Mesendoderm (in vitro differentiated cells): Measurements from ENCODE around the gene SLFN13.
A peak's percentile ranks its signal among the peaks of the same experiment; 100 is the strongest.
"Not testable (repeated sequence)": the region's sequence is repeated elsewhere in the genome, so short reads cannot be mapped to it uniquely, and the experiment has no call there.

Experiments used
- DNase-seq: peaks from one replicate; pipeline ENCODE4 v3.0.0; 2013
- H2AK5ac ChIP-seq: 2 replicates; pipeline ENCODE4 v1.6.1; 2013; ENCODE audit warnings: low read length, inconsistent platforms
- H2BK120ac ChIP-seq: 2 replicates; pipeline ENCODE4 v1.6.1; 2013; ENCODE audit warnings: low read depth, mild to moderate bottlenecking, low read length, moderate library complexity, mixed read lengths
- H2BK15ac ChIP-seq: replicated peaks from 2 replicates; pipeline ENCODE4 v1.6.1; 2013; ENCODE audit warnings: low read depth, mild to moderate bottlenecking, moderate library complexity
- H2BK5ac ChIP-seq: 2 replicates; pipeline ENCODE4 v1.6.1; 2013; ENCODE audit warnings: low read length, inconsistent platforms
- H3K18ac ChIP-seq: 2 replicates; pipeline ENCODE4 v1.6.1; 2013; ENCODE audit warnings: mild to moderate bottlenecking, low read length, mixed read lengths
- H3K23ac ChIP-seq: one replicate; pipeline ENCODE4 v1.6.1; 2013; ENCODE audit warnings: low read length
- H3K27ac ChIP-seq: 2 replicates; pipeline ENCODE4 v1.5.1; 2013; ENCODE audit warnings: low read depth, mild to moderate bottlenecking, inconsistent platforms, low read length, moderate library complexity
- H3K27me3 ChIP-seq: 2 replicates; pipeline ENCODE4 v1.6.1; 2013; ENCODE audit warnings: low read length, control low read depth, mild to moderate bottlenecking, inconsistent platforms; ENCODE audit not compliant: insufficient read depth, poor library complexity
- H3K36me3 ChIP-seq: 2 replicates; pipeline ENCODE4 v1.6.1; 2013; ENCODE audit warnings: low read length, inconsistent platforms; ENCODE audit not compliant: control insufficient read depth, insufficient read depth
- H3K4ac ChIP-seq: one replicate; pipeline ENCODE4 v1.6.1; 2013; ENCODE audit warnings: low read depth, mild to moderate bottlenecking, low read length, moderate library complexity
- H3K4me1 ChIP-seq: 2 replicates; pipeline ENCODE4 v1.6.1; 2013; ENCODE audit warnings: low read depth, low read length, inconsistent platforms; ENCODE audit not compliant: control insufficient read depth
- H3K4me2 ChIP-seq: 2 replicates; pipeline ENCODE4 v1.6.1; 2013; ENCODE audit warnings: low read length
- H3K4me3 ChIP-seq: 2 replicates; pipeline ENCODE4 v1.5.1; 2013; ENCODE audit warnings: mild to moderate bottlenecking, low read length
- H3K56ac ChIP-seq: one replicate; pipeline ENCODE4 v1.6.1; 2013; ENCODE audit warnings: low read length
- H3K79me1 ChIP-seq: 2 replicates; pipeline ENCODE4 v1.6.1; 2013; ENCODE audit warnings: low read length, inconsistent platforms
- H3K79me2 ChIP-seq: 2 replicates; pipeline ENCODE4 v1.6.1; 2013; ENCODE audit warnings: mild to moderate bottlenecking, low read length; ENCODE audit not compliant: control insufficient read depth, insufficient read depth
- H3K9ac ChIP-seq: 2 replicates; pipeline ENCODE4 v1.6.1; 2013; ENCODE audit warnings: low read length, inconsistent platforms
- H4K5ac ChIP-seq: one replicate; pipeline ENCODE4 v1.6.1; 2013; ENCODE audit warnings: low read length
- H4K8ac ChIP-seq: one replicate; pipeline ENCODE4 v1.6.1; 2013; ENCODE audit warnings: low read depth, mild to moderate bottlenecking, control low read depth, low read length, moderate library complexity
- WGBS: extraction: QIAGEN DNeasy Blood & Tissue Kit; methylation state at CpG from one replicate; pipeline ENCODE4 v1.1.7; 2013; ENCODE audit warnings: low lambda C conversion rate, missing lambda C conversion rate; ENCODE audit not compliant: insufficient coverage; ENCODE audit errors: extremely low coverage; 5-methylcytosine and 5-hydroxymethylcytosine counted together

The SLFN13 gene

DNA sequence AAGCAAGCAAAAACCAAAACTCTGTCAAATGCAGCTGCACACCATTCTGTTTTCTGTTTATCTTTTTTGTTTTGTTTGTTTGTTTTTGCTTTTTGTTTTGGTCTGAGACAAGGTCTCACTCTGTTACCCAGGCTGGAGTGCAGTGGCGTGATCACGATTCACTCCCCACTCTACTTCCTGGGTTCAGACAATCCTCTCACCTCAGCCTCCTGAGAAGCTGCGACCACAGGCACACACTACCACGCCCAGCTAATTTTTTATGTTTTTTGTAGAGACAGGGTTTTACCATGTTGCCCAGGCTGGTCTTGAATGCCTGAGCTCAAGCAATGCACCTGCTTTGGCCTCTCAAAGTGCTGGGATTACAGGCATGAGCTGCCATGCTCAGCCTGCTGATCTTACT lies 19.3 kb upstream of the SLFN13 start:
- Histone ChIP-seq H3K4me3 (no peak overlapping the region), H3K27me3 (no peaks in the 10 kb centered on the region), H3K56ac (no peak overlapping the region), H3K18ac (no peak overlapping the region), H3K79me2 (no peaks in the 10 kb centered on the region), H2BK15ac (no peak overlapping the region), H3K36me3 (no peaks in the 10 kb centered on the region), H2BK120ac (no peak overlapping the region), H2BK5ac (no peak overlapping the region), H3K27ac (no peak overlapping the region), H4K5ac (no peak overlapping the region), H3K79me1 (no peaks in the 10 kb centered on the region), H3K4ac (no peak overlapping the region), H3K4me1 (no peaks in the 10 kb centered on the region), H3K23ac (no peak overlapping the region), H3K4me2 (no peak overlapping the region), H3K9ac (no peak overlapping the region), H4K8ac (no peak overlapping the region), H2AK5ac (no peak overlapping the region)
- no CpG with 5 or more reads among the region's 4 CpGs for WGBS
- no peak for DNase-seq

DNA sequence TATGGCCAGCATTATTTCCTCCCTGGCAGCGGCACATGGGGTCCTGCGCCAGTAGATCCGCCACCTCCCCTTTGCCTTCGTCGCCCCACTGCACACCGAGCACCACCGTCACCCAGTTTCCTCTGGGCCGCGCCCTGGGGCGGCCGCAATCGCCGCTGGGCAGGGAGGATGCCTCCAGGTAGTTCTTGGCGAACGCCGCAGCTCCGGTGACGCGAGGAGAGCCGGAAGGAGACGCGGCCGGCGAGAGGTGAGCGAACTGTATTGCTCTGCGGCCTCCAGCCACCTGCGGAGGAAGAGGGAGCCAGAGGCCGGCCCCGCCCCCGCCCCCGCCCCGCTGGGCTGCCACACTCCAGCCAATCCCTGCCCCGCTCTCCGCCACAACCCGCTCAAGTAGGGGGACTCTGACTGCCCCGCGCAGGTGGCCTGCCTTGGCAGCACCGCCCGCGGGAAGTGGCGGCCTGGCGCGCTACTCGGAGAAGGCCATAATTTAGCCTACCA lies 11.8 kb upstream of the SLFN13 start:
- Histone ChIP-seq H2BK120ac (no peak overlapping the region), H3K23ac (no peak overlapping the region), H3K18ac (no peak overlapping the region), H3K4me1 (no peaks in the 10 kb centered on the region), H3K4me2 (peak overlapping the region; percentile 68), H3K79me2 (no peaks in the 10 kb centered on the region), H2AK5ac (no peak overlapping the region), H3K4me3 (no peak overlapping the region), H3K4ac (no peak overlapping the region), H4K5ac (no peak overlapping the region), H3K27ac (no peak overlapping the region), H3K27me3 (peaks cover 10% of the 10 kb centered on the region), H2BK5ac (no peak overlapping the region), H3K36me3 (no peaks in the 10 kb centered on the region), H3K79me1 (no peaks in the 10 kb centered on the region), H2BK15ac (no peak overlapping the region), H4K8ac (no peak overlapping the region), H3K9ac (peak overlapping the region; percentile 58), H3K56ac (peak overlapping the region; percentile 70)
- no CpG with 5 or more reads among the region's 44 CpGs for WGBS
- peak; percentile 87 for DNase-seq

DNA sequence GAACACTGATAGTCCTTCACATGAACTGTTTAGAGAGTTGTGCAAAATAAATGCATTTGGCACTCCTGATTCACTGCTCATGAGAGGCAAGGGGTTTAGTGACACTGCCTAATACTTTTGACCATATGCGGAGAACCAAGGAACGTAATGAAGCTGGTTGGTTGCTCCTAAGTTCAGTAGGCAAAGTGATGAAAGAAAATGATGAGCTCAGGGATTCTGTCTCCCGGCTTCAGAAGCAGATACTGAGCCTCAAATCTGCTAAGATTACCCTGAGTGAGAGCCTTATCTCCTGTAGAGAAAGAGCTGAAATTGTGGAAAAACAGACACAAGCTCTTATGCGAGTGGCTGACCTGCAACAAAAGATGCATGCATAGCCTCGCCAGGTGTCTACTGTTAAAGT lies 5.5 kb upstream of the SLFN13 start:
- not testable (repeated sequence) for H3K79me2 ChIP-seq, H4K8ac ChIP-seq, H2BK15ac ChIP-seq, H3K18ac ChIP-seq, H3K23ac ChIP-seq, H3K79me1 ChIP-seq, H3K4me1 ChIP-seq, H4K5ac ChIP-seq, H3K56ac ChIP-seq, H2BK120ac ChIP-seq, H3K4me2 ChIP-seq, H3K27ac ChIP-seq, H3K4me3 ChIP-seq, H3K4ac ChIP-seq, H3K27me3 ChIP-seq, H3K9ac ChIP-seq, H3K36me3 ChIP-seq, H2BK5ac ChIP-seq, DNase-seq, H2AK5ac ChIP-seq
- WGBS: no CpG with 5 or more reads among the region's 5 CpGs

DNA sequence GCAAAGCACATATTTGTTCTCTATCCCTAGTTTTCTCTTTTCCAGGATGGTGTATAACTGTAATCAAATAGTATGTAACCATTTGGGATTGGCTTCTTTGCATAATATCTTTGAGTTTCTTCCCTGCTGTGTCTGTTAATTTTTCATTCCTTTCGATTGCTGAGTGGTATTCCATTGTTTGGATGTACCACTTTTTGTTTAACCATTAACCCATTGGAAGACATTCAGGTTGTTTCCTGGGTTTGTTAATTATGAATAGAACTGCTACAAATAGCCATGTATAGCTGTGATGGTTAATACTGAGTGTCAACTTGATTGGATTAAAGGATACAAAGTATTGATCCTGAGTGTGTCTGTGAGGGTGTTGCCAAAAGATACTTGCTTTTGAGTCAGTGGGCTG lies 4.6 kb upstream of the SLFN13 start:
- Histone ChIP-seq H3K27me3 (peaks cover 7% of the 10 kb centered on the region), H4K5ac (no peak overlapping the region)
- WGBS: no CpG with 5 or more reads among the region's 1 CpG

DNA sequence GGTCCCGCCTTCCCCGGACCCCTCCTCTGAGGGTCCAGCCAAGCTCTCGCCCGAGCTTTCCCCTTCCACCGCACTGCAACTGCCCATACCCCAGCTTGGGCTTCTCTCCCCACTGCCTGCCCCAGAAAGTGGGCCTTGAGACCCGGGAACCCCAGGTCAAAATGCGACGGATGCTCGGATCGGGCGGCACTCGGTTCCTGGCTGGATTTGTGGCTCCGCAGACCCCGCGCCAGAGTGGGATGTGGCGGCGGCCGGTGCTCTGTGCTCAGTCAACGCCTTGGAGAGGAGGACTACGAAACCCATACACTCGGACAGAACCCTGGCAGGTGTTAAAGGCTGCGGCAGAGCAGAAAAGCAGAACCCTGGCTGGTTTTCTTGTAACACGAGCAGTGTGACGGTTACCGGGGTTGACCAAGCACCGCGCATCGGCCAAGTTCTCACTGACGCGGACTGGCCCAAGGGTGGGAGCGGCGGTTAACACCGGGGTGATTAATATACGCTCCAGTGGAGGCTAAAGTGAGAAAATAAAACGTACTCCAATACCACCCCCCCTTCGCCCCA lies 885 bp upstream of the SLFN13 start:
- Histone ChIP-seq H2BK5ac (no peak overlapping the region), H3K56ac (peak overlapping the region; percentile 82), H3K9ac (peak overlapping the region; percentile 63), H3K4me2 (peak overlapping the region; percentile 80), H2BK15ac (no peak overlapping the region), H3K4me1 (no peaks in the 10 kb centered on the region), H3K36me3 (no peaks in the 10 kb centered on the region), H3K27me3 (peaks cover 7% of the 10 kb centered on the region), H3K23ac (no peak overlapping the region), H3K18ac (no peak overlapping the region), H2AK5ac (no peak overlapping the region), H3K79me1 (no peaks in the 10 kb centered on the region), H3K4ac (no peak overlapping the region), H3K27ac (no peak overlapping the region), H3K4me3 (no peak overlapping the region), H3K79me2 (no peaks in the 10 kb centered on the region), H4K5ac (no peak overlapping the region), H4K8ac (no peak overlapping the region), H2BK120ac (no peak overlapping the region)
- no CpG with 5 or more reads among the region's 36 CpGs for WGBS
- DNase-seq: peak; percentile 42

More for the DNA sequence above, 4.6 kb upstream of the SLFN13 start:
- no peaks in the 10 kb centered on the region for H3K36me3 ChIP-seq
- H3K23ac ChIP-seq: no peak overlapping the region
- H3K56ac ChIP-seq: no peak overlapping the region
- no peak overlapping the region for H2BK5ac ChIP-seq
- no peak overlapping the region for H3K4me2 ChIP-seq
- no peak overlapping the region for H3K9ac ChIP-seq
- H3K4me1 ChIP-seq: no peaks in the 10 kb centered on the region
- no peaks in the 10 kb centered on the region for H3K79me1 ChIP-seq
- H3K4me3 ChIP-seq: no peak overlapping the region
- H2AK5ac ChIP-seq: no peak overlapping the region
- no peak overlapping the region for H4K8ac ChIP-seq
- H3K79me2 ChIP-seq: no peaks in the 10 kb centered on the region
- no peak overlapping the region for H3K27ac ChIP-seq
- H3K18ac ChIP-seq: no peak overlapping the region
- H2BK15ac ChIP-seq: no peak overlapping the region
- H2BK120ac ChIP-seq: no peak overlapping the region
- no peak overlapping the region for H3K4ac ChIP-seq
- DNase-seq: no peak

DNA sequence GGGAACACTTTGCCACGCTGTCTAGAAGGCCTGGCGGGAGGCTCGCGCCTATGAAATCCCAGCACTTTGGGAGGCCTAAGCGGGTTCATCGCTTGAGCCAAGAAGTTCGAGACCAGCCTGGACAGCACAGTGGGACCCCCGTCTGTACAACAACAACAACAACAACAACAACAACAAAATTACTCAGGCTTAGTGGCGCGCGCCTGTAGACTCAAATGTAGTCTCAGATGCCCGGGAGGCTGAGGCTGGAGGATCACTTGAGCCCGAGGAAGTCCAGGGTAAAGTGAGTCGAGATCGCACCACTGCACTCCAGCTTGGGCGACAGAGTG lies 297 bp upstream of the SLFN13 start:
- WGBS: no CpG with 5 or more reads among the region's 16 CpGs
- H3K79me1 ChIP-seq: no peaks in the 10 kb centered on the region
- no peak overlapping the region for H3K18ac ChIP-seq
- no peak overlapping the region for H2BK5ac ChIP-seq
- DNase-seq: no peak
- no peak overlapping the region for H2AK5ac ChIP-seq
- no peak overlapping the region for H3K4ac ChIP-seq
- no peak overlapping the region for H2BK15ac ChIP-seq
- no peak overlapping the region for H3K4me3 ChIP-seq
- H3K79me2 ChIP-seq: no peaks in the 10 kb centered on the region
- no peak overlapping the region for H4K5ac ChIP-seq
- H3K23ac ChIP-seq: peak overlapping the region; percentile 83
- H4K8ac ChIP-seq: no peak overlapping the region
- H3K4me1 ChIP-seq: no peaks in the 10 kb centered on the region
- no peak overlapping the region for H3K9ac ChIP-seq
- H3K27ac ChIP-seq: no peak overlapping the region
- H3K27me3 ChIP-seq: peaks cover 7% of the 10 kb centered on the region
- H3K56ac ChIP-seq: peak overlapping the region; percentile 82
- no peak overlapping the region for H2BK120ac ChIP-seq
- peak overlapping the region; percentile 89 for H3K4me2 ChIP-seq
- no peaks in the 10 kb centered on the region for H3K36me3 ChIP-seq
